SK-N-SH treated with all-trans-retinoic acid at 6 μM for 48 hours (cell line): Measurements from ENCODE around the gene TOPBP1.

ENCODE experiments used
- ARNTL ChIP-seq: fragments of 450-650 bp; formaldehyde crosslinking; IDR thresholded peaks from 2 replicates; pipeline ENCODE4 v1.5.0; 2020; ENCODE audit warnings: low read depth, mild to moderate bottlenecking, moderate library complexity, borderline replicate concordance
- CREB5 ChIP-seq: fragments of 250-450 bp; sonication (Bioruptor Pico); IDR thresholded peaks from 2 replicates; pipeline ENCODE4 v1.5.1; 2020; ENCODE audit warnings: low read depth, mild to moderate bottlenecking, moderate library complexity
- CSRNP3 ChIP-seq: fragments of 250-450 bp; sonication (Bioruptor Pico); IDR thresholded peaks from 2 replicates; pipeline ENCODE4 v1.5.1; 2021; ENCODE audit warnings: mild to moderate bottlenecking, moderate library complexity
- ESRRG ChIP-seq: fragments of 250-450 bp; sonication (Bioruptor Pico); IDR thresholded peaks from 2 replicates; pipeline ENCODE4 v1.6.1; 2021; ENCODE audit warnings: mild to moderate bottlenecking
- PATZ1 ChIP-seq: fragments of 250-450 bp; sonication (Bioruptor Pico); IDR thresholded peaks from 2 replicates; pipeline ENCODE4 v1.8.0; 2020; ENCODE audit warnings: mild to moderate bottlenecking, moderate library complexity, borderline replicate concordance
- POU6F1 ChIP-seq: fragments of 250-450 bp; sonication (Bioruptor Pico); IDR thresholded peaks from 2 replicates; pipeline ENCODE4 v1.8.0; 2021; ENCODE audit warnings: low read depth, mild to moderate bottlenecking, moderate library complexity, borderline replicate concordance
- PPARA ChIP-seq: fragments of 250-450 bp; sonication (Bioruptor Pico); IDR thresholded peaks from 2 replicates; pipeline ENCODE4 v1.5.0; 2020; ENCODE audit warnings: mild to moderate bottlenecking, borderline replicate concordance
- SNAI2 ChIP-seq: fragments of 250-450 bp; sonication (Bioruptor Pico); IDR thresholded peaks from 2 replicates; pipeline ENCODE4 v1.5.0; 2020; ENCODE audit warnings: mild to moderate bottlenecking, moderate library complexity
- TOX ChIP-seq: fragments of 250-450 bp; sonication (Bioruptor Pico); IDR thresholded peaks from 2 replicates; pipeline ENCODE4 v1.8.0; 2021; ENCODE audit warnings: mild to moderate bottlenecking, moderate library complexity, borderline replicate concordance
- TSHZ2 ChIP-seq: fragments of 250-450 bp; sonication (Bioruptor Pico); IDR thresholded peaks from 2 replicates; pipeline ENCODE4 v1.5.0; 2020; ENCODE audit warnings: mild to moderate bottlenecking, moderate library complexity
- ZFP3 ChIP-seq: fragments of 250-450 bp; sonication (Bioruptor Pico); IDR thresholded peaks from 2 replicates; pipeline ENCODE4 v1.5.0; 2020; ENCODE audit warnings: mild to moderate bottlenecking, moderate library complexity
- ZFP30 ChIP-seq: fragments of 450-650 bp; formaldehyde crosslinking; IDR thresholded peaks from 2 replicates; pipeline ENCODE4 v1.5.0; 2022; ENCODE audit warnings: mild to moderate bottlenecking, moderate library complexity
- ZNF565 ChIP-seq: fragments of 450-650 bp; formaldehyde crosslinking; conservative IDR thresholded peaks from 2 replicates; pipeline ENCODE4 v1.5.0; 2020; ENCODE audit warnings: low read depth, mild to moderate bottlenecking, moderate library complexity
- ZNF8 ChIP-seq: fragments of 450-650 bp; formaldehyde crosslinking; IDR thresholded peaks from 2 replicates; pipeline ENCODE4 v1.5.0; 2020; ENCODE audit warnings: mild to moderate bottlenecking, moderate library complexity

- TF ChIP-seq TOX (CRISPR knock-in tag): no peak
- no peak for TF ChIP-seq CSRNP3 (CRISPR knock-in tag)
- no peak for TF ChIP-seq ZFP3 (CRISPR knock-in tag)
- no peak for TF ChIP-seq ZNF8 (CRISPR knock-in tag)
- no peak for TF ChIP-seq CREB5
- no peak for TF ChIP-seq PPARA (CRISPR knock-in tag)
- TF ChIP-seq ZNF565 (CRISPR knock-in tag): no peak
- no peak for TF ChIP-seq PATZ1
- TF ChIP-seq SNAI2 (CRISPR knock-in tag): no peak
- TF ChIP-seq ARNTL (CRISPR knock-in tag): no peak
- no peak for TF ChIP-seq POU6F1
- TF ChIP-seq ZFP30 (CRISPR knock-in tag): no peak
- no peak for TF ChIP-seq TSHZ2 (CRISPR knock-in tag)
- no peak for TF ChIP-seq ESRRG (CRISPR knock-in tag)
Measured at GRCh38 chr3:133644768-133645167, 17.0 kb downstream of the TOPBP1 start.
